GM13977 (cell line): ENCODE data around the gene RABL6.

ENCODE experiments used
- DNase-seq: peaks from one replicate; pipeline ENCODE4 v3.0.0; 2012; ENCODE audit warnings: low spot score
- in situ Hi-C: fragments of 300-500 bp; cut with MboI; formaldehyde crosslinking; loops from one replicate; pipeline ENCODE4 v1.12.0; 2022; ENCODE audit warnings: low sequenced_read_pairs, low pct_unique_long_range_greater_than_20kb, mixed read lengths, inconsistent platforms; ENCODE audit not compliant: unreplicated experiment
- TF ChIP-seq, protein P1 (sequence below): IDR thresholded peaks from 2 replicates; pipeline ENCODE4 v1.5.1; 2012; ENCODE audit warnings: mild to moderate bottlenecking, control low read depth; ENCODE audit not compliant: insufficient read depth; ENCODE audit errors: extremely low read depth, missing control alignments

The RABL6 gene

DNA sequence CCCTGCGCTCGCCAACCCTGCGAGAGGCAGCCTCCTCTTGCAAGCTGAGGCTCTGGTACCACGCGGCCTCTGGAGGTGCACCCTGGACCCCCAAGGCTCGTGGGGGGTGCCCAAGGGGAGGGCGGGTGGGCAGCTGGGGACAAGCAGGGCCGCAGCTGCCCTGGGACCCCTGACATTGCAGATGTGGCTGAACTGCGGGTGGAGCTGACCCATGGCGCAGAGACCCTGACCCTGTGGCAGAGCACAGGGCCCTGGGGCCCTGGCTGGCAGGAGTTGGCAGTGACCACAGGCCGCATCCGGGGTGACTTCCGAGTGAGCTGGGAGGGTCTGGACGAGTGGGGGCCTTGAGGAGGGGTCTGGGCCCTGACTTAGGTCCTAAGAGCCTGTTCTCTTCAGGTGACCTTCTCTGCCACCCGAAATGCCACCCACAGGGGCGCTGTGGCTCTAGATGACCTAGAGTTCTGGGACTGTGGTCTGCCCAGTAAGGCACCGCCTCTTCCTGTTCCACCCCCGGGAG is 45.9 kb downstream of the RABL6 start:
- TF ChIP-seq, protein P1, sequence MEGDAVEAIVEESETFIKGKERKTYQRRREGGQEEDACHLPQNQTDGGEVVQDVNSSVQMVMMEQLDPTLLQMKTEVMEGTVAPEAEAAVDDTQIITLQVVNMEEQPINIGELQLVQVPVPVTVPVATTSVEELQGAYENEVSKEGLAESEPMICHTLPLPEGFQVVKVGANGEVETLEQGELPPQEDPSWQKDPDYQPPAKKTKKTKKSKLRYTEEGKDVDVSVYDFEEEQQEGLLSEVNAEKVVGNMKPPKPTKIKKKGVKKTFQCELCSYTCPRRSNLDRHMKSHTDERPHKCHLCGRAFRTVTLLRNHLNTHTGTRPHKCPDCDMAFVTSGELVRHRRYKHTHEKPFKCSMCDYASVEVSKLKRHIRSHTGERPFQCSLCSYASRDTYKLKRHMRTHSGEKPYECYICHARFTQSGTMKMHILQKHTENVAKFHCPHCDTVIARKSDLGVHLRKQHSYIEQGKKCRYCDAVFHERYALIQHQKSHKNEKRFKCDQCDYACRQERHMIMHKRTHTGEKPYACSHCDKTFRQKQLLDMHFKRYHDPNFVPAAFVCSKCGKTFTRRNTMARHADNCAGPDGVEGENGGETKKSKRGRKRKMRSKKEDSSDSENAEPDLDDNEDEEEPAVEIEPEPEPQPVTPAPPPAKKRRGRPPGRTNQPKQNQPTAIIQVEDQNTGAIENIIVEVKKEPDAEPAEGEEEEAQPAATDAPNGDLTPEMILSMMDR = no peak
- in situ Hi-C loops = no loop called here

DNA sequence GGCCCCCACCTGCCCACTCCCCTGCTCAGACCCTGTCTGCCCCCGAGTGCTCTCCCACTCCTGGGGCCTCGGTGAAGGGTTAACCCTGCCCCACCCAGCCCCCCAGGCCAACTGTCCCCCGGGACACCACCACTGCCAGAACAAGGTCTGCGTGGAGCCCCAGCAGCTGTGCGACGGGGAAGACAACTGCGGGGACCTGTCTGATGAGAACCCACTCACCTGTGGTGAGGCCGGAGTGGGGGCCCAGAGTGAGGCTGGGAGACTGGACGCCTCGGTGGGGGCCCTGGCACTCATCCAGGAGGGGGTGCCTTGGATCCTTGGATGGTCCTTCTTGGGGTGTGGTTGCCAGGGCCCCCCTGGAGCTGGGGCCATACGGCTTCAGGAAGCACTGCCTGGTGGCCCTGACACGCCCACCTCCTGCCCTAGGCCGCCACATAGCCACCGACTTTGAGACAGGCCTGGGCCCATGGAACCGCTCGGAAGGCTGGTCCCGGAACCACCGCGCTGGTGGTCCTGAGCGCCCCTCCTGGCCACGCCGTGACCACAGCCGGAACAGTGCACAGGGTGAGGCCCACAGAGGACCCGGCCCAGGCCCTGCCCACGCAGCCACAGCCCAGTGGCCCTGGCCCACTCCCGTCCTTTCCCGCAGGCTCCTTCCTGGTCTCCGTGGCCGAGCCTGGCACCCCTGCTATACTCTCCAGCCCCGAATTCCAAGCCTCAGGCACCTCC is 46.5 kb downstream of the RABL6 start:
- TF ChIP-seq, protein P1 = no peak
- no peak for DNase-seq
- in situ Hi-C loops = no loop called here

More for the DNA sequence above, 45.9 kb downstream of the RABL6 start:
- no peak for DNase-seq

DNA sequence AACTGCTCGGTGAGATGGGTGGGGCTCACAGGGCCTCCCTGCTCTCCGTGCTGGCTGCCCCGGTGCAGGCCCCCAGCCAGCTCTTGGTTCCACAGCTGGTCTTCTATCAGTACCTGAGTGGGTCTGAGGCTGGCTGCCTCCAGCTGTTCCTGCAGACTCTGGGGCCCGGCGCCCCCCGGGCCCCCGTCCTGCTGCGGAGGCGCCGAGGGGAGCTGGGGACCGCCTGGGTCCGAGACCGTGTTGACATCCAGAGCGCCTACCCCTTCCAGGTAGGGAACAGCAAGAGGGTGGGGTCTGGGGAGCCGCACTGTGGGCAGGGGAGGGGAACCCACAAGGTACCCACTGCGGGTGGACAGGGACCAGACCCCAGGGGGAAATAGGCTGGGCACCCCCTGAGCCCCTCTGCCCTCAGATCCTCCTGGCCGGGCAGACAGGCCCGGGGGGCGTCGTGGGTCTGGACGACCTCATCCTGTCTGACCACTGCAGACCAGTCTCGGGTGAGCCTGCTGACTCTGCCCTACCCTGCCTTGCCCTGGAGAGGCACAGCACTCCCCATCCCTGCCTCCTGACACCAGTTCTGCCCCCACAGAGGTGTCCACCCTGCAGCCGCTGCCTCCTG is 47.2 kb downstream of the RABL6 start:
- TF ChIP-seq, protein P1 = no peak
- no peak for DNase-seq
- in situ Hi-C loops = no loop called here

DNA sequence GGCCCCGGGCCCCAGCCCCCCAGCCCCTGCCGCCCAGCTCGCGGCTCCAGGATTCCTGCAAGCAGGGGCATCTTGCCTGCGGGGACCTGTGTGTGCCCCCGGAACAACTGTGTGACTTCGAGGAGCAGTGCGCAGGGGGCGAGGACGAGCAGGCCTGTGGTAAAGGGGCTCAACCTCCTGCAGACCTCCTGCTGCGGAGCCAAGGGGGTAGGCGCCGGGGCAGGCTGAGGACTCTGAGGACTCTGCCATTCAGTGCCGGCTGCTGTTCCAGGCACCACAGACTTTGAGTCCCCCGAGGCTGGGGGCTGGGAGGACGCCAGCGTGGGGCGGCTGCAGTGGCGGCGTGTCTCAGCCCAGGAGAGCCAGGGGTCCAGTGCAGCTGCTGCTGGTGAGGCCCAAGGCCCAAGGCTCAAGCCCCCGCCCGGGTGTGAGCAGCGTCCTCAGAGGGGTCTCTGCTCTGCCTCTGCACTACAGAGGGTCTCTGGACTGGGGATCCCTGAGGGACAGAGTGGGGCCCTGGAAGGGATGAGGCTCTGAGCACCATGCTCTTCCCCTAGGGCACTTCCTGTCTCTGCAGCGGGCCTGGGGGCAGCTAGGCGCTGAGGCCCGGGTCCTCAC is 47.8 kb downstream of the RABL6 start:
- DNase-seq = no peak
- in situ Hi-C loops = no loop called here
- TF ChIP-seq, protein P1 = no peak

DNA sequence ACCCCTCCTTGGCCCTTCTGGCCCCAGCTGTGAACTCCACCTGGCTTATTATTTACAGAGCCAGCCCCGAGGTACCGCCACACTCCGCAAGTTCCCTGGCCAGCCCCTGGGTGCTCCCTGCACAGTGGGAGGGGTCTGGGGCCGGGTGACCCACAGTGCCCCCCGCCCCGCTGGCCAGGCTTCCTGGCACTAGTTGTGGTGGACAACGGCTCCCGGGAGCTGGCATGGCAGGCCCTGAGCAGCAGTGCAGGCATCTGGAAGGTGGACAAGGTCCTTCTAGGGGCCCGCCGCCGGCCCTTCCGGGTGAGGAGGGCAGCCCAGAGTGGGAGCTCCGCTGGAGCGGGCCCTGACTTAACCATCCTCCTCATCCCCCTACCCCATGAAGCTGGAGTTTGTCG is 48.3 kb downstream of the RABL6 start:
- in situ Hi-C loops = no loop called here
- no peak for DNase-seq
- TF ChIP-seq, protein P1 = no peak

DNA sequence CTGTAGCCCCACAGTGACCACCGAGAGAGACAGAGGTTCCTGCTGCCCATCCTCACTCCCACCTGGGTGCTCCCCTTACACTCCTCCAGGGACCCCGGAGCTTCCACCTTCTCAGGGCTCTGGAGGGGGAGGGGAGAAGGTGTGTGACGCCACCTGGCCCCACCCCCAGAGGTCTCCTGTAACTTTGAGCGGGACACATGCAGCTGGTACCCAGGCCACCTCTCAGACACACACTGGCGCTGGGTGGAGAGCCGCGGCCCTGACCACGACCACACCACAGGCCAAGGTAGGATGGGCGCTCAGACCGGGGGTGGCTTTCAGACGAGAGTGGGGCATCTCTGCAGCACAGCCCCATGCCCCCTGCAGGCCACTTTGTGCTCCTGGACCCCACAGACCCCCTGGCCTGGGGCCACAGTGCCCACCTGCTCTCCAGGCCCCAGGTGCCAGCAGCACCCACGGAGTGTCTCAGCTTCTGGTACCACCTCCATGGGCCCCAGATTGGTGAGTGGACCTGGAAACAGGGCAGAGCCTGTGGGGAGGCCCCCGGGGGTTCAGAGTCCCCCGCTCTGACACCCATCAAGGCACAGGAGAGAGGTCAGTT is 48.9 kb downstream of the RABL6 start:
- no peak for DNase-seq
- in situ Hi-C loops = no loop called here

More for the DNA sequence above, 48.9 kb downstream of the RABL6 start:
- TF ChIP-seq, protein P1 = no peak
